ENCODE measurements around the gene TBC1D8. TPM values are rescaled to one million over a fixed set of nuclear protein-coding genes. Genes with fewer than 3 reads are reported as not detected.

TBC1D8 gene
- total RNA-seq, 1 experiment from 2014 or later: 51.7 TPM

- ATAC-seq: no peak
- peak overlapping the region; percentile 98 for H3K4me3 Mint-ChIP-seq
- H3K27ac Mint-ChIP-seq: peak overlapping the region; percentile 96
- POLR2A ChIA-PET: no interaction called here
- no peak for DNase-seq (ENCODE audit: low spot score)
- peaks cover 11% of the 10 kb centered on the region for H3K27me3 Mint-ChIP-seq (ENCODE audit: low read depth)
- CTCF ChIA-PET: interaction anchor here (1.3 kb wide), 1 partner anchor 148 kb away, joined by 3 read pairs; no protein-coding TSS in a partner anchor
- peaks cover 71% of the 10 kb centered on the region for H3K36me3 Mint-ChIP-seq
- H3K9me3 Mint-ChIP-seq: no peaks in the 10 kb centered on the region
- peaks cover 56% of the 10 kb centered on the region for H3K4me1 Mint-ChIP-seq
- TF ChIP-seq IRF2 (CRISPR knock-in tag; IDR thresholded peaks at IDR 0.05; ENCODE audit: borderline replicate concordance, low read depth) (no peak), ZNF232 (CRISPR knock-in tag; IDR thresholded peaks at IDR 0.05) (no peak), USF1 (CRISPR knock-in tag; IDR thresholded peaks at IDR 0.05) (no peak), FOXP4 (CRISPR knock-in tag; IDR thresholded peaks at IDR 0.05) (no peak), ZNF416 (CRISPR knock-in tag; IDR thresholded peaks at IDR 0.05) (0 out of 2 replicates have a peak, but pooled peaks have one; percentile 48), ZNF425 (CRISPR knock-in tag; conservative IDR thresholded peaks at IDR 0.05) (peak; percentile 72), ZNF121 (CRISPR knock-in tag; IDR thresholded peaks at IDR 0.05) (no peak), NFATC4 (CRISPR knock-in tag; IDR thresholded peaks at IDR 0.05) (peak; percentile 53; the same call in 1 of the 2 replicates), SP1 (CRISPR knock-in tag; conservative IDR thresholded peaks at IDR 0.05) (no peak), MLX (CRISPR knock-in tag; IDR thresholded peaks at IDR 0.05) (no peak), ELF4 (CRISPR knock-in tag; IDR thresholded peaks at IDR 0.05; ENCODE audit: low read depth) (no peak), PREB (CRISPR knock-in tag; IDR thresholded peaks at IDR 0.05; ENCODE audit: borderline replicate concordance) (no peak), FOXJ3 (CRISPR knock-in tag; IDR thresholded peaks at IDR 0.05; ENCODE audit: borderline replicate concordance) (no peak), E2F4 (CRISPR knock-in tag; IDR thresholded peaks at IDR 0.05; ENCODE audit: borderline replicate concordance, low read depth) (no peak), EMX1 (CRISPR knock-in tag; IDR thresholded peaks at IDR 0.05) (no peak), ATF2 (CRISPR knock-in tag; IDR thresholded peaks at IDR 0.05; ENCODE audit: borderline replicate concordance, low read depth) (no peak), USF2 (CRISPR knock-in tag; IDR thresholded peaks at IDR 0.05) (no peak), SMAD3 (CRISPR knock-in tag; IDR thresholded peaks at IDR 0.05; ENCODE audit: borderline replicate concordance) (no peak), ZNF396 (CRISPR knock-in tag; IDR thresholded peaks at IDR 0.05; ENCODE audit: borderline replicate concordance) (no peak), ZNF532 (CRISPR knock-in tag; IDR thresholded peaks at IDR 0.05; ENCODE audit: borderline replicate concordance) (no peak), TCF7 (CRISPR knock-in tag; IDR thresholded peaks at IDR 0.05; ENCODE audit: low read depth) (no peak), ETV6 (CRISPR knock-in tag; IDR thresholded peaks at IDR 0.05) (no peak)
These were observed 146.4 kb downstream of the TBC1D8 start for GRCh38 chr2:101004620-101005325.
